Thyroid gland (tissue), 4 donors: ENCODE measurements around the gene ITCH. TPM values are rescaled to one million over a fixed set of nuclear protein-coding genes. Genes with fewer than 3 reads are reported as not detected.

Experiments
- DNase-seq, 2 donors: peaks; one replicate each; pipeline ENCODE4 v3.0.0-alpha.2; 2019
- H3K27ac ChIP-seq, 3 donors: fragments of 200-600 bp; sonication (generic); 1 replicate in 2 of 3; 2 replicates in 1 of 3; pipeline ENCODE4 v1.5.1; 2016 to 2019; ENCODE audit warnings: mild to moderate bottlenecking in 1 of 3, moderate library complexity in 1 of 3
- H3K27me3 ChIP-seq: fragments of 200-600 bp; sonication (generic); one replicate; pipeline ENCODE4 v1.5.1; 2019
- H3K36me3 ChIP-seq, 2 donors: fragments of 200-600 bp; sonication (generic); one replicate each; pipeline ENCODE4 v1.5.1; 2016 to 2019
- H3K4me1 ChIP-seq, 2 donors: fragments of 200-600 bp; sonication (generic); one replicate each; pipeline ENCODE4 v1.5.1; 2017 to 2019
- H3K4me3 ChIP-seq, 3 donors: fragments of 200-600 bp; sonication (generic); replicated peaks in 1 of 3; 1 replicate in 2 of 3; 2 replicates in 1 of 3; pipeline ENCODE4 v1.5.1; 2016; ENCODE audit warnings: mild to moderate bottlenecking in 1 of 3
- H3K9me3 ChIP-seq: fragments of 200-600 bp; sonication (generic); one replicate; pipeline ENCODE4 v1.5.1; 2017
- POLR2A ChIP-seq, 2 donors: fragments of 450-650 bp; IDR thresholded peaks; one replicate each; pipeline ENCODE4 v1.6.1; 2017; ENCODE audit warnings: antibody characterized with exemption in 2 of 2, mild to moderate bottlenecking in 2 of 2, moderate library complexity in 1 of 2
- WGBS, 2 donors: methylation state at CpG; one replicate each; pipeline ENCODE4 v1.1.5; 2017; 5-methylcytosine and 5-hydroxymethylcytosine counted together
- intact Hi-C: fragments of 100-400 bp; cut with DNase I; formaldehyde crosslinking; loops from one replicate; pipeline ENCODE4 v1.15.1; 2023
- total RNA-seq, 4 donors: library from RNA; depleted of rRNA; stranded (reverse); fragments of >200 nt; gene quantifications; one replicate each; pipeline ENCODE4 v1.2.3, GENCODE V29; 2016
- TF ChIP-seq, protein P1 (sequence below), 6 experiments: fragments of 200-600 bp in 3 of 6; fragments of 450-650 bp in 3 of 6; sonication (generic) in 3 of 6; IDR thresholded peaks; one replicate each; pipeline ENCODE4 v1.5.1; 2016 to 2019; ENCODE audit warnings: antibody characterized with exemption in 6 of 6, mild to moderate bottlenecking in 2 of 6, inconsistent platforms in 1 of 6, moderate library complexity in 1 of 6

Gene ITCH
- total RNA-seq, 4 donors from 2014 or later = 67.5 to 120 (median 75.5) TPM

- intact Hi-C loops = no loop called here
- H3K27me3 ChIP-seq = no peaks in the 10 kb centered on the region
- H3K27ac ChIP-seq = no peak overlapping the region
- TF ChIP-seq POLR2A (IDR thresholded peaks at IDR 0.05) = no peak
- TF ChIP-seq, protein P1, sequence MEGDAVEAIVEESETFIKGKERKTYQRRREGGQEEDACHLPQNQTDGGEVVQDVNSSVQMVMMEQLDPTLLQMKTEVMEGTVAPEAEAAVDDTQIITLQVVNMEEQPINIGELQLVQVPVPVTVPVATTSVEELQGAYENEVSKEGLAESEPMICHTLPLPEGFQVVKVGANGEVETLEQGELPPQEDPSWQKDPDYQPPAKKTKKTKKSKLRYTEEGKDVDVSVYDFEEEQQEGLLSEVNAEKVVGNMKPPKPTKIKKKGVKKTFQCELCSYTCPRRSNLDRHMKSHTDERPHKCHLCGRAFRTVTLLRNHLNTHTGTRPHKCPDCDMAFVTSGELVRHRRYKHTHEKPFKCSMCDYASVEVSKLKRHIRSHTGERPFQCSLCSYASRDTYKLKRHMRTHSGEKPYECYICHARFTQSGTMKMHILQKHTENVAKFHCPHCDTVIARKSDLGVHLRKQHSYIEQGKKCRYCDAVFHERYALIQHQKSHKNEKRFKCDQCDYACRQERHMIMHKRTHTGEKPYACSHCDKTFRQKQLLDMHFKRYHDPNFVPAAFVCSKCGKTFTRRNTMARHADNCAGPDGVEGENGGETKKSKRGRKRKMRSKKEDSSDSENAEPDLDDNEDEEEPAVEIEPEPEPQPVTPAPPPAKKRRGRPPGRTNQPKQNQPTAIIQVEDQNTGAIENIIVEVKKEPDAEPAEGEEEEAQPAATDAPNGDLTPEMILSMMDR (IDR thresholded peaks at IDR 0.05) = no peak
- peaks cover 6 to 20% of the 10 kb centered on the region in 2 donors for H3K4me1 ChIP-seq
- H3K9me3 ChIP-seq = no peaks in the 10 kb centered on the region
- 66 to 85% methylated on average over 1 of the region's 1 CpG for WGBS, 2 donors
- no peak overlapping the region for H3K4me3 ChIP-seq
- no peak for DNase-seq
- H3K36me3 ChIP-seq = peaks cover 0 to 4% of the 10 kb centered on the region in 2 donors
Measured at GRCh38 chr20:34468951-34469350, 105.9 kb downstream of the ITCH start.

GRCh38 chr20:34472246-34472925, 109.3 kb downstream of the ITCH start:
- peaks cover 6 to 24% of the 10 kb centered on the region in 2 donors for H3K4me1 ChIP-seq
- no peak for DNase-seq
- no peak overlapping the region for H3K27ac ChIP-seq
- no peaks in the 10 kb centered on the region for H3K27me3 ChIP-seq
- H3K9me3 ChIP-seq = no peaks in the 10 kb centered on the region
- intact Hi-C loops = no loop called here
- H3K4me3 ChIP-seq = no peak overlapping the region
- no peak for TF ChIP-seq POLR2A (IDR thresholded peaks at IDR 0.05)
- TF ChIP-seq, protein P1 (IDR thresholded peaks at IDR 0.05) = no peak
- H3K36me3 ChIP-seq = no peaks in the 10 kb centered on the region
- 77 to 82% methylated on average over 6 of the region's 6 CpGs for WGBS, 2 donors

GRCh38 chr20:34473262-34473883, 110.3 kb downstream of the ITCH start:
- TF ChIP-seq, protein P1 (IDR thresholded peaks at IDR 0.05) = peak in 4 of 6 experiments; percentile 19 to 40 (median 33)
- TF ChIP-seq POLR2A (IDR thresholded peaks at IDR 0.05) = no peak
- no peaks in the 10 kb centered on the region for H3K9me3 ChIP-seq
- WGBS, 2 donors = 84 to 87% methylated on average over 5 of the region's 5 CpGs
- H3K4me1 ChIP-seq = peaks cover 6 to 24% of the 10 kb centered on the region in 2 donors
- H3K27ac ChIP-seq = no peak overlapping the region
- no peaks in the 10 kb centered on the region for H3K27me3 ChIP-seq
- DNase-seq = peak; percentile 32 to 33
- intact Hi-C loops = no loop called here
- peaks cover 6% of the 10 kb centered on the region in 2 donors for H3K36me3 ChIP-seq
- no peak overlapping the region for H3K4me3 ChIP-seq

GRCh38 chr20:34475979-34476736, 113.1 kb downstream of the ITCH start:
- H3K27me3 ChIP-seq = no peaks in the 10 kb centered on the region
- no peaks in the 10 kb centered on the region for H3K9me3 ChIP-seq
- no peak overlapping the region for H3K4me3 ChIP-seq
- H3K27ac ChIP-seq = peak overlapping the region in 1 of 3 donors; percentile 30
- intact Hi-C loops = no loop called here
- TF ChIP-seq POLR2A (IDR thresholded peaks at IDR 0.05) = no peak
- TF ChIP-seq, protein P1 (IDR thresholded peaks at IDR 0.05) = peak in 5 of 6 experiments; percentile 33 to 95 (median 59)
- peak; percentile 66 to 73 for DNase-seq
- H3K36me3 ChIP-seq = peaks cover 15 to 16% of the 10 kb centered on the region in 2 donors
- H3K4me1 ChIP-seq = peaks cover 0 to 16% of the 10 kb centered on the region in 2 donors
- WGBS, 2 donors = 23 to 28% methylated on average over 38 of the region's 38 CpGs
